Motor neuron (in vitro differentiated cells): ENCODE data around the gene DNAJC25. TPM values are rescaled to one million over a fixed set of nuclear protein-coding genes. Genes with fewer than 3 reads are reported as not detected.

Experiments
- ATAC-seq, 8 experiments: fragments of 200-7000 bp; cut with Tn5 transposase; replicated peaks in 6 of 8; 2 replicates each; pipeline ENCODE4 v1.8.0; 2021; ENCODE audit warnings: mild to moderate bottlenecking in 8 of 8, moderate library complexity in 8 of 8
- H3K27ac ChIP-seq, 2 donors: fragments of 250-450 bp; sonication (Bioruptor Pico); 2 replicates each; pipeline ENCODE4 v1.9.0; 2021; ENCODE audit warnings: antibody characterized with exemption in 2 of 2, mild to moderate bottlenecking in 2 of 2, moderate library complexity in 1 of 2
- H3K4me1 ChIP-seq, 2 donors: fragments of 250-450 bp; sonication (Bioruptor Pico); replicated peaks in 1 of 2; 2 replicates each; pipeline ENCODE4 v1.6.1; 2021; ENCODE audit warnings: antibody characterized with exemption in 2 of 2, mild to moderate bottlenecking in 2 of 2, moderate library complexity in 1 of 2
- H3K4me3 ChIP-seq, 5 donors: fragments of 250-450 bp; sonication (Bioruptor Pico); 2 replicates each; pipeline ENCODE4 v1.9.0; 2021; ENCODE audit warnings: antibody characterized with exemption in 5 of 5, mild to moderate bottlenecking in 5 of 5, moderate library complexity in 4 of 5
- WGBS, 10 experiments: fragments of 450-650 bp; shearing (Covaris generic); methylation state at CpG; one replicate each; pipeline ENCODE4 v1.0.0; 2022; 5-methylcytosine and 5-hydroxymethylcytosine counted together
- in situ Hi-C, 9 experiments: fragments of 400-800 bp; cut with MboI; loops; one replicate each; pipeline ENCODE4 v1.15.0; 2021; ENCODE audit warnings: low sequenced_read_pairs in 9 of 9, low pct_unique_long_range_greater_than_20kb in 2 of 9; ENCODE audit not compliant: unreplicated experiment in 9 of 9
- total RNA-seq, 8 experiments: library from RNA; unstranded; fragments of 300-600 nt; gene quantifications; 2 replicates each; pipeline versions ENCODE4 v1.2.3 to v1.2.4, GENCODE V29; 2022

The DNAJC25 gene
- total RNA-seq, 8 experiments from 2014 or later, result 6.0 to 13.7 (median 9.1) TPM

- 67 to 83% (median 76%) methylated on average over 1 of the region's 1 CpG; no CpG with 5 or more reads in 2 of the 10 experiments for WGBS, 10 experiments
- in situ Hi-C loops, result no loop called here
- no peaks in the 10 kb centered on the region for H3K4me1 ChIP-seq
- ATAC-seq, result no peak
- H3K27ac ChIP-seq, result no peak overlapping the region
- H3K4me3 ChIP-seq, result no peak overlapping the region
Observed at GRCh38 chr9:111700776-111701175, 69.6 kb downstream of the DNAJC25 start.

Other genes starting within 250 kb of the DNAJC25 start
- gene ECPAS, start 147.0 kb upstream of the DNAJC25 start, total RNA-seq, result 10 to 100 TPM; 36.7 to 80.2 (median 56.3) TPM
- 10 to 100 TPM in 4 of 8 experiments, 1 to 10 TPM in 4; 1.2 to 44.5 (median 10.0) TPM for gene ZNF483, start 106.2 kb upstream of the DNAJC25 start, total RNA-seq
- gene PTGR1, start 31.7 kb upstream of the DNAJC25 start, total RNA-seq, result 10 to 100 TPM; 16.3 to 82.6 (median 27.2) TPM
- 10 to 100 TPM; 15.7 to 52.7 (median 33.1) TPM for gene GNG10, start 30.3 kb downstream of the DNAJC25 start, total RNA-seq
- 1 to 10 TPM in 1 of 8 experiments, under 1 TPM in 7; 0.04 to 1.2 (median 0.37) TPM for gene SHOC1, start 163.6 kb downstream of the DNAJC25 start, total RNA-seq